Activated CD4-positive, alpha-beta T cell treated with anti-CD3 and anti-CD28 coated beads, Interleukin-2, amount 10 ng/mL, durations not matched to agents 24 days and 14 days (primary cell): ENCODE data around the gene ZDHHC16. TPM values are rescaled to one million over a fixed set of nuclear protein-coding genes. Genes with fewer than 3 reads are reported as not detected.
"Not testable (repeated sequence)": the region's sequence is repeated elsewhere in the genome, so short reads cannot be mapped to it uniquely, and the experiment has no call there.

Experiments
- DNase-seq: peaks from one replicate; pipeline ENCODE4 v3.0.0; 2022
- H3K27ac Mint-ChIP-seq: one replicate; pipeline ENCODE4 v1.8.0; 2022; ENCODE audit warnings: mild to moderate bottlenecking, mixed read lengths
- H3K27me3 Mint-ChIP-seq: one replicate; pipeline ENCODE4 v1.8.0; 2022; ENCODE audit warnings: mixed read lengths
- H3K36me3 Mint-ChIP-seq: one replicate; pipeline ENCODE4 v1.8.0; 2022; ENCODE audit warnings: low read depth, mild to moderate bottlenecking, mixed read lengths
- H3K4me1 Mint-ChIP-seq: one replicate; pipeline ENCODE4 v1.8.0; 2021; ENCODE audit warnings: mixed read lengths
- H3K4me3 Mint-ChIP-seq: one replicate; pipeline ENCODE4 v1.8.0; 2022; ENCODE audit warnings: mild to moderate bottlenecking, moderate library complexity, mixed read lengths
- H3K9me3 Mint-ChIP-seq: one replicate; pipeline ENCODE4 v1.8.0; 2021; ENCODE audit warnings: mixed read lengths
- intact Hi-C: fragments of 100-400 bp; cut with micrococcal nuclease; formaldehyde crosslinking; loops from one replicate; pipeline ENCODE4 v1.15.1; 2023
- total RNA-seq: library from RNA; stranded (reverse); gene quantifications from 2 replicates; pipeline ENCODE4 v1.2.3, GENCODE V29; 2022

Gene ZDHHC16
- total RNA-seq, 1 donor from 2014 or later = 42.9 TPM

GRCh38 chr10:97451605-97452004 is 5.6 kb downstream of the ZDHHC16 start:
- H3K9me3 Mint-ChIP-seq = no peaks in the 10 kb centered on the region
- no peak overlapping the region for H3K27ac Mint-ChIP-seq
- no peak overlapping the region for H3K4me3 Mint-ChIP-seq
- H3K27me3 Mint-ChIP-seq = no peaks in the 10 kb centered on the region
- intact Hi-C loops = no loop called here
- H3K36me3 Mint-ChIP-seq = peaks cover 46% of the 10 kb centered on the region
- no peak for DNase-seq
- H3K4me1 Mint-ChIP-seq = peaks cover 48% of the 10 kb centered on the region

- H3K4me1 Mint-ChIP-seq = peaks cover 42% of the 10 kb centered on the region
- H3K27me3 Mint-ChIP-seq = no peaks in the 10 kb centered on the region
- no peak overlapping the region for H3K27ac Mint-ChIP-seq
- intact Hi-C loops = no loop called here
- no peak overlapping the region for H3K4me3 Mint-ChIP-seq
- H3K9me3 Mint-ChIP-seq = no peaks in the 10 kb centered on the region
- H3K36me3 Mint-ChIP-seq = peaks cover 54% of the 10 kb centered on the region
- no peak for DNase-seq
Observed at GRCh38 chr10:97452352-97452751, 6.4 kb downstream of the ZDHHC16 start.

- Mint-ChIP-seq H3K9me3 (no peaks in the 10 kb centered on the region), H3K27ac (peak overlapping the region; percentile 67), H3K4me1 (peaks cover 30% of the 10 kb centered on the region), H3K4me3 (no peak overlapping the region), H3K27me3 (no peaks in the 10 kb centered on the region), H3K36me3 (peaks cover 64% of the 10 kb centered on the region)
- intact Hi-C loops = no loop called here
- DNase-seq = no peak
Observed at GRCh38 chr10:97454330-97455036, 8.5 kb downstream of the ZDHHC16 start.

- intact Hi-C loops = no loop called here
- peaks cover 21% of the 10 kb centered on the region for H3K4me1 Mint-ChIP-seq
- H3K4me3 Mint-ChIP-seq = no peak overlapping the region
- peaks cover 71% of the 10 kb centered on the region for H3K36me3 Mint-ChIP-seq
- no peaks in the 10 kb centered on the region for H3K9me3 Mint-ChIP-seq
- no peak overlapping the region for H3K27ac Mint-ChIP-seq
- no peak for DNase-seq
- no peaks in the 10 kb centered on the region for H3K27me3 Mint-ChIP-seq
Observed at GRCh38 chr10:97456034-97456685, 10.2 kb downstream of the ZDHHC16 start.

GRCh38 chr10:97456686-97457065 is 10.7 kb downstream of the ZDHHC16 start:
- intact Hi-C loops = no loop called here
- Mint-ChIP-seq H3K4me3 (no peak overlapping the region), H3K27me3 (no peaks in the 10 kb centered on the region)

GRCh38 chr10:97459111-97459510 is 13.1 kb downstream of the ZDHHC16 start:
- no peaks in the 10 kb centered on the region for H3K27me3 Mint-ChIP-seq
- intact Hi-C loops = no loop called here
- no peaks in the 10 kb centered on the region for H3K9me3 Mint-ChIP-seq
- no peak overlapping the region for H3K4me3 Mint-ChIP-seq
- H3K27ac Mint-ChIP-seq = no peak overlapping the region
- peaks cover 71% of the 10 kb centered on the region for H3K36me3 Mint-ChIP-seq
- DNase-seq = no peak
- H3K4me1 Mint-ChIP-seq = peaks cover 14% of the 10 kb centered on the region

More at GRCh38 chr10:97456686-97457065, 10.7 kb downstream of the ZDHHC16 start:
- Mint-ChIP-seq H3K36me3 (peaks cover 74% of the 10 kb centered on the region), H3K9me3 (no peaks in the 10 kb centered on the region), H3K27ac (peak overlapping the region; percentile 26), H3K4me1 (peaks cover 21% of the 10 kb centered on the region)
- no peak for DNase-seq

- peaks cover 74% of the 10 kb centered on the region for H3K36me3 Mint-ChIP-seq
- intact Hi-C loops = no loop called here
Observed at GRCh38 chr10:97459933-97460332, 14.0 kb downstream of the ZDHHC16 start.

GRCh38 chr10:97462309-97462708 is 16.3 kb downstream of the ZDHHC16 start:
- no peak for DNase-seq
- no peaks in the 10 kb centered on the region for H3K9me3 Mint-ChIP-seq
- H3K36me3 Mint-ChIP-seq = peaks cover 69% of the 10 kb centered on the region
- peaks cover 1% of the 10 kb centered on the region for H3K4me1 Mint-ChIP-seq
- intact Hi-C loops = no loop called here
- no peaks in the 10 kb centered on the region for H3K27me3 Mint-ChIP-seq
- H3K4me3 Mint-ChIP-seq = no peak overlapping the region
- peak overlapping the region; percentile 15 for H3K27ac Mint-ChIP-seq

More at GRCh38 chr10:97459933-97460332, 14.0 kb downstream of the ZDHHC16 start:
- Mint-ChIP-seq H3K27me3 (no peaks in the 10 kb centered on the region), H3K27ac (no peak overlapping the region), H3K4me1 (peaks cover 6% of the 10 kb centered on the region), H3K9me3 (no peaks in the 10 kb centered on the region), H3K4me3 (no peak overlapping the region)
- no peak for DNase-seq

GRCh38 chr10:97463363-97464132 is 17.6 kb downstream of the ZDHHC16 start:
- Mint-ChIP-seq H3K4me3 (no peak overlapping the region), H3K27ac (peak overlapping the region; percentile 43), H3K4me1 (peaks cover 1% of the 10 kb centered on the region), H3K9me3 (no peaks in the 10 kb centered on the region), H3K36me3 (peaks cover 69% of the 10 kb centered on the region), H3K27me3 (no peaks in the 10 kb centered on the region)
- DNase-seq = peak; percentile 83
- intact Hi-C loops = loop anchor here (1.0 kb wide), 1 partner anchor 90 kb away; no protein-coding TSS in a partner anchor

- Mint-ChIP-seq H3K4me1 (peaks cover 1% of the 10 kb centered on the region), H3K36me3 (peaks cover 70% of the 10 kb centered on the region), H3K9me3 (no peaks in the 10 kb centered on the region), H3K27ac (peak overlapping the region; percentile 43), H3K4me3 (no peak overlapping the region), H3K27me3 (no peaks in the 10 kb centered on the region)
- intact Hi-C loops = no loop called here
- no peak for DNase-seq
Observed at GRCh38 chr10:97464226-97464625, 18.3 kb downstream of the ZDHHC16 start.

- no peak for DNase-seq
- Mint-ChIP-seq H3K4me3 (no peak overlapping the region), H3K27me3 (no peaks in the 10 kb centered on the region), H3K36me3 (peaks cover 68% of the 10 kb centered on the region), H3K9me3 (no peaks in the 10 kb centered on the region), H3K4me1 (peaks cover 1% of the 10 kb centered on the region), H3K27ac (no peak overlapping the region)
- intact Hi-C loops = no loop called here
Observed at GRCh38 chr10:97465982-97466381, 20.0 kb downstream of the ZDHHC16 start.

GRCh38 chr10:97466755-97467154 is 20.8 kb downstream of the ZDHHC16 start:
- Mint-ChIP-seq H3K27ac (no peak overlapping the region), H3K27me3 (no peaks in the 10 kb centered on the region), H3K9me3 (no peaks in the 10 kb centered on the region), H3K4me3 (no peak overlapping the region), H3K36me3 (peaks cover 62% of the 10 kb centered on the region), H3K4me1 (peaks cover 1% of the 10 kb centered on the region)
- DNase-seq = no peak
- intact Hi-C loops = no loop called here

- Mint-ChIP-seq H3K27ac (no peak overlapping the region), H3K9me3 (no peaks in the 10 kb centered on the region), H3K4me1 (peaks cover 1% of the 10 kb centered on the region), H3K27me3 (no peaks in the 10 kb centered on the region), H3K4me3 (no peak overlapping the region), H3K36me3 (peaks cover 60% of the 10 kb centered on the region)
- intact Hi-C loops = no loop called here
- no peak for DNase-seq
Observed at GRCh38 chr10:97468162-97468561, 22.2 kb downstream of the ZDHHC16 start.

GRCh38 chr10:97468781-97469180 is 22.8 kb downstream of the ZDHHC16 start:
- H3K4me1 Mint-ChIP-seq, H3K27ac Mint-ChIP-seq, H3K9me3 Mint-ChIP-seq, intact Hi-C loops, H3K27me3 Mint-ChIP-seq, H3K4me3 Mint-ChIP-seq, DNase-seq: not testable (repeated sequence)
- H3K36me3 Mint-ChIP-seq = peaks cover 61% of the 10 kb centered on the region
